B cell (primary cell): ENCODE measurements around the gene SLC44A4.

Experiments used
- CTCF ChIP-seq: fragments of 200-600 bp; IDR thresholded peaks from one replicate; pipeline ENCODE4 v1.8.0; 2022; ENCODE audit warnings: antibody characterized with exemption, mild to moderate bottlenecking
- EZH2 ChIP-seq: IDR thresholded peaks from 2 replicates; pipeline ENCODE4 v1.6.1; 2012; ENCODE audit warnings: borderline replicate concordance, low read depth, mild to moderate bottlenecking, moderate library complexity, low read length; ENCODE audit not compliant: insufficient read depth, poor library complexity, severe bottlenecking

GRCh38 chr6:31919624-31920303 lies 41.0 kb upstream of the SLC44A4 start:
- TF ChIP-seq EZH2, result no peak
- TF ChIP-seq CTCF, result no peak
